ENCODE measurements around the gene ICOS. TPM values are rescaled to one million over a fixed set of nuclear protein-coding genes. Genes with fewer than 3 reads are reported as not detected.

The ICOS gene
- total RNA-seq, 1 donor from 2014 or later: 2.1 TPM

DNA sequence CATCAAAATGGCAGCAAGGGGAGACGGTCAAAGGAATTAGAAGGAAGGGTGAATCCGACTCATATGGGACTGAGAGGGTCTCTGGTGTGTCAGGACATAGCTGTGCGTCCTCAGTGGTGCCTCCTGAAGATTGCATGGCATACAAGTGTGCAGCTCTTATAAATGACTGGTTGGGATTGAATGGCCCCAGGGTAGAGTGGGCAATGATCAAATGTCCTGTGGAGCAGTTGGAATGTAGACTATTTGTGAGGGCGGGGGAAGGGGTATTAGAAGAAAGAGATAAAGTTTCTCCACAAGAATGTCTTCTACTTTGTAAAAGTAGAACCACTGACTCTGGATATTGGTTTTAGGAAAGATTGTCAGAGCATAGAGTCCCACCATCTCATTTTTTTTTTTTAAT, 44.4 kb upstream of the ICOS start:
- Histone ChIP-seq H3K4me1 (no peaks in the 10 kb centered on the region), H3K9me3 (no peaks in the 10 kb centered on the region), H3K27me3 (no peaks in the 10 kb centered on the region), H3K4me3 (no peak overlapping the region), H3K27ac (no peak overlapping the region), H3K36me3 (no peaks in the 10 kb centered on the region)
- no peak for ATAC-seq
- no peak for DNase-seq
- intact Hi-C loops (cut with DNase I): no loop called here
- TF ChIP-seq, protein P1, sequence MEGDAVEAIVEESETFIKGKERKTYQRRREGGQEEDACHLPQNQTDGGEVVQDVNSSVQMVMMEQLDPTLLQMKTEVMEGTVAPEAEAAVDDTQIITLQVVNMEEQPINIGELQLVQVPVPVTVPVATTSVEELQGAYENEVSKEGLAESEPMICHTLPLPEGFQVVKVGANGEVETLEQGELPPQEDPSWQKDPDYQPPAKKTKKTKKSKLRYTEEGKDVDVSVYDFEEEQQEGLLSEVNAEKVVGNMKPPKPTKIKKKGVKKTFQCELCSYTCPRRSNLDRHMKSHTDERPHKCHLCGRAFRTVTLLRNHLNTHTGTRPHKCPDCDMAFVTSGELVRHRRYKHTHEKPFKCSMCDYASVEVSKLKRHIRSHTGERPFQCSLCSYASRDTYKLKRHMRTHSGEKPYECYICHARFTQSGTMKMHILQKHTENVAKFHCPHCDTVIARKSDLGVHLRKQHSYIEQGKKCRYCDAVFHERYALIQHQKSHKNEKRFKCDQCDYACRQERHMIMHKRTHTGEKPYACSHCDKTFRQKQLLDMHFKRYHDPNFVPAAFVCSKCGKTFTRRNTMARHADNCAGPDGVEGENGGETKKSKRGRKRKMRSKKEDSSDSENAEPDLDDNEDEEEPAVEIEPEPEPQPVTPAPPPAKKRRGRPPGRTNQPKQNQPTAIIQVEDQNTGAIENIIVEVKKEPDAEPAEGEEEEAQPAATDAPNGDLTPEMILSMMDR (IDR thresholded peaks at IDR 0.05): no peak

DNA sequence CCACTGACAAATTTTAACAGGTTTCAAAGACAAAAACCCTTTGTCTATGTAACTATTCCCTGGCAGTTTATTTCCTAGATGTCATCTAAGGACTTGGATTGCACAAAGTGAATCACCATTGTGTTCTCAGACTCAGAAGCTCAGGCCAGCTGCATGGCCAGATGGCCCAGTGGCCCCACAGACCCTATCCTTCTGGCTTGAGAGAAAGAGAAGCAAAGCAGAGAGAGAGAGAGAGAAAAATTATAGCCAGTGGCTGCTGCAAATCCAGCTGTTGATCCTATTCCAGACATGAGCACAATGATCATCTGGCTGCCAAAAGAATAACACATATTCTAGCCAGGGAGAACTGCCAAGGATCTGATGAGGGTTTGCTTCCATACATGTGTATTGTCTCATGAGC, 43.2 kb upstream of the ICOS start:
- DNase-seq: no peak
- intact Hi-C loops (cut with DNase I): no loop called here

DNA sequence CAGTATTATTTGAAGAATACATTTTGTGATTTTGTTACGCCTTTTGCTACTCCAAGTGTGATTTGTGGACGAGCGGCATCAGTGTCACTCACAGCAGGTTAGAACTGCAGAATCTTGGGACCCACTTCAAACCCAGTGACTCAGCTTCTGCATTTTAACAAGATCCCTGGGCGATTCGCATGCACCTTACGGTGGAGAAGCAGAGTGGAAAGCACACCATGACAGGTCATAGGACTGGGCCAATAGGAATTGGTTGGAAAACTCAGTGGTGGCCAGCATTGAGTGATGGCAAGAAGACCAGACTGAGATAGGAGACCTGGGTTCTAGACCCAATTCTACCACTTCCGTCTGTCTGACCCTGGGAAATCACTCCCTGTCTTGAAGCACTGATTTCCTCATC, 42.7 kb upstream of the ICOS start:
- intact Hi-C loops (cut with DNase I): no loop called here
- no peak overlapping the region for H3K27ac ChIP-seq

More for the DNA sequence above, 43.2 kb upstream of the ICOS start:
- H3K4me3 ChIP-seq: no peak overlapping the region
- ATAC-seq: no peak
- no peaks in the 10 kb centered on the region for H3K9me3 ChIP-seq
- no peaks in the 10 kb centered on the region for H3K36me3 ChIP-seq
- TF ChIP-seq, protein P1 (IDR thresholded peaks at IDR 0.05): no peak
- no peak overlapping the region for H3K27ac ChIP-seq
- no peaks in the 10 kb centered on the region for H3K4me1 ChIP-seq
- H3K27me3 ChIP-seq: no peaks in the 10 kb centered on the region

GRCh38 chr2:203894262-203894661, 42.3 kb upstream of the ICOS start:
- Histone ChIP-seq H3K36me3 (no peaks in the 10 kb centered on the region), H3K4me3 (no peak overlapping the region), H3K9me3 (no peaks in the 10 kb centered on the region), H3K27me3 (no peaks in the 10 kb centered on the region), H3K4me1 (no peaks in the 10 kb centered on the region), H3K27ac (no peak overlapping the region)
- ATAC-seq (no peak), DNase-seq (no peak)
- TF ChIP-seq, protein P1 (IDR thresholded peaks at IDR 0.05): no peak
- intact Hi-C loops (cut with DNase I): no loop called here

More for the DNA sequence above, 42.7 kb upstream of the ICOS start:
- ATAC-seq: no peak
- TF ChIP-seq, protein P1 (IDR thresholded peaks at IDR 0.05): no peak
- no peaks in the 10 kb centered on the region for H3K9me3 ChIP-seq
- no peaks in the 10 kb centered on the region for H3K36me3 ChIP-seq
- no peaks in the 10 kb centered on the region for H3K4me1 ChIP-seq
- H3K27me3 ChIP-seq: no peaks in the 10 kb centered on the region
- DNase-seq: no peak
- no peak overlapping the region for H3K4me3 ChIP-seq

GRCh38 chr2:203897544-203897943, 39.0 kb upstream of the ICOS start:
- DNase-seq (no peak), ATAC-seq (peak; percentile 63)
- Histone ChIP-seq H3K4me1 (no peaks in the 10 kb centered on the region), H3K27ac (no peak overlapping the region), H3K4me3 (no peak overlapping the region), H3K27me3 (no peaks in the 10 kb centered on the region), H3K36me3 (no peaks in the 10 kb centered on the region), H3K9me3 (no peaks in the 10 kb centered on the region)
- TF ChIP-seq, protein P1 (IDR thresholded peaks at IDR 0.05): no peak
- intact Hi-C loops (cut with DNase I): no loop called here

DNA sequence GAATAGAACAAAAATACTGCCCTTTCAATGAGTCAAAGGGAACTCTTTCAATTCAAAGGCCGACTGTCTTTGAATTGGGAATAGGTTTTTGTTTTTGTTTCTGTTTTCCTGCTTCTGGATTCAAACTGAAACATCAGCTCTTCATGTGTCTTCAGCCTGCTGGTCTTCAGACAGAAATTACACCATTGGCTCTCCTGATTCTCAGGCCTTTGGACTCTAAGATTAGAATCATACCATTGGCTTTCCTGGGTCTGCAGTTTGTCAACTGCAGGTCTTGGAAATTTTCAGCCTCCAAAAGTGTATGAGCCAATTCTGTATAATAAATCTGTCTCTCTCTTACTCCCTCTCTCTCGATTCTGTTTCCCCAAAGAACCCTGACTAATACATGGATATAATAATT, 37.9 kb upstream of the ICOS start:
- no peak for ATAC-seq
- intact Hi-C loops (cut with DNase I): no loop called here
- Histone ChIP-seq H3K36me3 (no peaks in the 10 kb centered on the region), H3K27ac (no peak overlapping the region), H3K4me1 (no peaks in the 10 kb centered on the region), H3K4me3 (no peak overlapping the region), H3K9me3 (no peaks in the 10 kb centered on the region), H3K27me3 (no peaks in the 10 kb centered on the region)
- TF ChIP-seq, protein P1 (IDR thresholded peaks at IDR 0.05): no peak
- no peak for DNase-seq

All from upper lobe of right lung (tissue), 1 donor.